Gastroesophageal sphincter (tissue), 4 donors: ENCODE measurements around the gene ZNF860. TPM values are rescaled to one million over a fixed set of nuclear protein-coding genes. Genes with fewer than 3 reads are reported as not detected.

Experiments
- ATAC-seq: fragments of 150-250 bp; one replicate; pipeline ENCODE4 v1.9.1; 2016; ENCODE audit warnings: mild to moderate bottlenecking, moderate library complexity
- H3K27ac ChIP-seq, 4 donors: fragments of 200-600 bp; sonication (generic) in 3 of 4; 1 replicate in 3 of 4; 2 replicates in 1 of 4; pipeline ENCODE4 v1.5.1; 2016 to 2019
- H3K27me3 ChIP-seq: fragments of 200-600 bp; sonication (generic); one replicate; pipeline ENCODE4 v1.5.1; 2019
- H3K36me3 ChIP-seq, 2 donors: fragments of 200-600 bp; sonication (generic); one replicate each; pipeline ENCODE4 v1.5.1; 2019; ENCODE audit warnings: control low read depth in 1 of 2
- H3K4me1 ChIP-seq, 3 donors: fragments of 200-600 bp; sonication (generic); 1 replicate in 2 of 3; 2 replicates in 1 of 3; pipeline ENCODE4 v1.5.1; 2016 to 2019; ENCODE audit warnings: control low read depth in 2 of 3
- H3K4me3 ChIP-seq, 2 donors: fragments of 200-600 bp; sonication (generic); one replicate each; pipeline ENCODE4 v1.5.1; 2019; ENCODE audit warnings: mild to moderate bottlenecking in 1 of 2, moderate library complexity in 1 of 2
- H3K9me3 ChIP-seq, 3 donors: fragments of 200-600 bp; sonication (generic); one replicate each; pipeline ENCODE4 v1.5.1; 2017 to 2019; ENCODE audit warnings: control low read depth in 2 of 3
- CTCF ChIP-seq, 4 experiments: fragments of 200-600 bp in 2 of 4; fragments of 450-650 bp in 2 of 4; sonication (generic) in 1 of 4; IDR thresholded peaks; one replicate each; pipeline ENCODE4 v1.5.1; 2017 to 2019; ENCODE audit warnings: antibody characterized with exemption in 4 of 4, mild to moderate bottlenecking in 2 of 4, moderate library complexity in 2 of 4
- EP300 ChIP-seq: sonication (generic); formaldehyde crosslinking; IDR thresholded peaks from one replicate; pipeline ENCODE4 v1.6.1; 2017; ENCODE audit warnings: antibody characterized with exemption, mild to moderate bottlenecking
- POLR2A ChIP-seq, 2 donors: fragments of 450-650 bp; IDR thresholded peaks; one replicate each; pipeline ENCODE4 v1.6.1; 2017; ENCODE audit warnings: antibody characterized with exemption in 2 of 2, mild to moderate bottlenecking in 2 of 2, moderate library complexity in 1 of 2
- POLR2AphosphoS5 ChIP-seq: sonication (generic); formaldehyde crosslinking; IDR thresholded peaks from one replicate; pipeline ENCODE4 v1.6.1; 2017; ENCODE audit warnings: antibody characterized with exemption
- WGBS, 2 donors: methylation state at CpG; one replicate each; pipeline ENCODE4 v1.1.5; 2018; ENCODE audit warnings: low coverage in 1 of 2; 5-methylcytosine and 5-hydroxymethylcytosine counted together
- small RNA-seq, 4 donors: library from RNA; depleted of rRNA; stranded (forward); fragments of <200 nt; gene quantifications; one replicate each; pipeline ENCODE3, GENCODE V24; 2016
- total RNA-seq, 4 donors: library from RNA; depleted of rRNA; stranded (reverse); fragments of >200 nt; gene quantifications; one replicate each; pipeline ENCODE4 v1.1.0, GENCODE V29; 2016

The ZNF860 gene
- total RNA-seq, 4 donors from 2014 or later = 0.08 to 0.96 (median 0.36) TPM

DNA sequence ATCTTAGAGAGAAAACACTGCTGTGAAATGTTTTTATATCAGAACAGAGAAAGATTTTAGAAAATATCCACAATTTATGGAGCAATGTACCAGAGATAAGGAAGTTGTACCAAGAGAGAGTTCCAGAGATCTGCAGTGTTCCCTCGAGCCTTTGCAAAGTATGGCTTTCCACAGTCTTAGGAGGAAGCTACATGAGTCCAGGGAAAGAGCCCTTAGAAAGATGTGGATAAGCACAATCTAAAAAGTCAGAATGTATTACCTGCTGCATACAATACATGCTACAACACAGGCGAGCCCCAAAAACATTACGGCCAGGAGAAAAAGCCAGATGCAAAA, 56.4 kb downstream of the ZNF860 start:
- 69 to 83% methylated on average over 3 of the region's 3 CpGs for WGBS, 2 donors
- no peak for ATAC-seq
- no peak for TF ChIP-seq EP300
- no peak for TF ChIP-seq POLR2AphosphoS5
- TF ChIP-seq CTCF (IDR thresholded peaks at IDR 0.05) = no peak
- TF ChIP-seq POLR2A (IDR thresholded peaks at IDR 0.05) = no peak
- H3K36me3 ChIP-seq = no peaks in the 10 kb centered on the region
- no peaks in the 10 kb centered on the region for H3K4me1 ChIP-seq
- peaks cover 0 to 7% (median 0%) of the 10 kb centered on the region in 3 donors for H3K9me3 ChIP-seq
- no peak overlapping the region for H3K27ac ChIP-seq
- no peaks in the 10 kb centered on the region for H3K27me3 ChIP-seq
- no peak overlapping the region for H3K4me3 ChIP-seq

DNA sequence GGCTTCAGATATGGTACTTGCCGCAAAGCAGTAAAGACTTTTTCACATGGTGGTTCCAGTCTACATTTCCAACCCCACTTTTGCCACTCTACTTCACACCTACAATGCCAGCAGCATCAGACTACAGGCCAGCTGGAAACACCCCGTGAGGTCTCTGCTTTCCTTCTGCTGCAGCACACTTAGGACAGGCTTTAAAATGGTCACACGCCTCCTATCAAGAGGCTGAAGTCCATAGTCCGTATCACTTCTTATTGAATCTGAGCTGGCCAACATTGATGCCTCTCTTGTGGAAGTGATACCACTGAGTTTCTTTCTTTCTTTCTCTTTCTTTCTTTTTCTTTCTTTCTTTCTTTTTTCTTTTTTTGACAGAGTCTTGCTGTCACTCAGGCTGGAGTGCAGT, 59.8 kb downstream of the ZNF860 start:
- H3K36me3 ChIP-seq = no peaks in the 10 kb centered on the region
- H3K9me3 ChIP-seq = peaks cover 0 to 9% (median 0%) of the 10 kb centered on the region in 3 donors
- H3K4me3 ChIP-seq = no peak overlapping the region
- no peaks in the 10 kb centered on the region for H3K27me3 ChIP-seq
- H3K27ac ChIP-seq = no peak overlapping the region
- 89 to 96% methylated on average over 4 of the region's 4 CpGs for WGBS, 2 donors
- peaks cover 3 to 19% (median 12%) of the 10 kb centered on the region in 3 donors for H3K4me1 ChIP-seq
- no peak for ATAC-seq
- TF ChIP-seq POLR2A (IDR thresholded peaks at IDR 0.05) (no peak), EP300 (no peak), POLR2AphosphoS5 (no peak), CTCF (IDR thresholded peaks at IDR 0.05) (no peak)

Small RNA genes within 50 kb of the gene (small RNA-seq; reads per million reads assigned to genes)
- gene RF00402 = 0 reads per million in 4 donors

Other genes starting within 250 kb of the ZNF860 start
- gene OSBPL10, start 488 bp upstream of the ZNF860 start, total RNA-seq = 10 to 100 TPM in 2 of 4 donors, 1 to 10 TPM in 2; 7.9 to 25.5 (median 11.8) TPM
- 100 to 1,000 TPM in 3 of 4 donors, 10 to 100 TPM in 1; 85.0 to 162 (median 106) TPM for gene GPD1L, start 124.9 kb downstream of the ZNF860 start, total RNA-seq